Measurements from ENCODE around the gene CCDC182.
A peak's percentile ranks its signal among the peaks of the same experiment; 100 is the strongest.

CCDC182 gene

DNA sequence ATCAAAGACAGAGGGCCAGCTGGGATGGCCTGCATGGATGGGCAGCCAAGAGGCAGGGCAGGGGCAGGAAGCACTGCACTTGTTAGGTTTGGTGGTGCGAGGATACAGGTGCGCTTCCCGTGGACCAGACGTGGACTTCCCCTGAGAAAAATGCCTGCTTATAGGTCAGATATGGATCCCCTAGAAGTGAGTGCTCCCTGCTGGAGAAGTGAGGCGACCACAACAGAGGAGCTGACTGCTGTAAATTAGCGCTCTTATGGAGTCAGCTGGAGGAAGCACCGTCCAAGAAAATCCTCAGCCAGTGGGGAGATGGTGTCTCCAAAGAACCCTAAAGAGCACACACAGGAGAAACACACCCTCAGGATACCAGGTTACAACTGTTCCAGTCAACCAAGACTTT is 27.7 kb upstream of the CCDC182 start:
- H3K27ac ChIP-seq, result no peak overlapping the region
- TF ChIP-seq, protein P1, sequence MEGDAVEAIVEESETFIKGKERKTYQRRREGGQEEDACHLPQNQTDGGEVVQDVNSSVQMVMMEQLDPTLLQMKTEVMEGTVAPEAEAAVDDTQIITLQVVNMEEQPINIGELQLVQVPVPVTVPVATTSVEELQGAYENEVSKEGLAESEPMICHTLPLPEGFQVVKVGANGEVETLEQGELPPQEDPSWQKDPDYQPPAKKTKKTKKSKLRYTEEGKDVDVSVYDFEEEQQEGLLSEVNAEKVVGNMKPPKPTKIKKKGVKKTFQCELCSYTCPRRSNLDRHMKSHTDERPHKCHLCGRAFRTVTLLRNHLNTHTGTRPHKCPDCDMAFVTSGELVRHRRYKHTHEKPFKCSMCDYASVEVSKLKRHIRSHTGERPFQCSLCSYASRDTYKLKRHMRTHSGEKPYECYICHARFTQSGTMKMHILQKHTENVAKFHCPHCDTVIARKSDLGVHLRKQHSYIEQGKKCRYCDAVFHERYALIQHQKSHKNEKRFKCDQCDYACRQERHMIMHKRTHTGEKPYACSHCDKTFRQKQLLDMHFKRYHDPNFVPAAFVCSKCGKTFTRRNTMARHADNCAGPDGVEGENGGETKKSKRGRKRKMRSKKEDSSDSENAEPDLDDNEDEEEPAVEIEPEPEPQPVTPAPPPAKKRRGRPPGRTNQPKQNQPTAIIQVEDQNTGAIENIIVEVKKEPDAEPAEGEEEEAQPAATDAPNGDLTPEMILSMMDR (conservative IDR thresholded peaks at IDR 0.05), result no peak

GRCh38 chr17:57767561-57767960 is 22.5 kb upstream of the CCDC182 start:
- TF ChIP-seq, protein P1 (conservative IDR thresholded peaks at IDR 0.05), result no peak
- H3K27ac ChIP-seq, result peak overlapping the region; percentile 70

DNA sequence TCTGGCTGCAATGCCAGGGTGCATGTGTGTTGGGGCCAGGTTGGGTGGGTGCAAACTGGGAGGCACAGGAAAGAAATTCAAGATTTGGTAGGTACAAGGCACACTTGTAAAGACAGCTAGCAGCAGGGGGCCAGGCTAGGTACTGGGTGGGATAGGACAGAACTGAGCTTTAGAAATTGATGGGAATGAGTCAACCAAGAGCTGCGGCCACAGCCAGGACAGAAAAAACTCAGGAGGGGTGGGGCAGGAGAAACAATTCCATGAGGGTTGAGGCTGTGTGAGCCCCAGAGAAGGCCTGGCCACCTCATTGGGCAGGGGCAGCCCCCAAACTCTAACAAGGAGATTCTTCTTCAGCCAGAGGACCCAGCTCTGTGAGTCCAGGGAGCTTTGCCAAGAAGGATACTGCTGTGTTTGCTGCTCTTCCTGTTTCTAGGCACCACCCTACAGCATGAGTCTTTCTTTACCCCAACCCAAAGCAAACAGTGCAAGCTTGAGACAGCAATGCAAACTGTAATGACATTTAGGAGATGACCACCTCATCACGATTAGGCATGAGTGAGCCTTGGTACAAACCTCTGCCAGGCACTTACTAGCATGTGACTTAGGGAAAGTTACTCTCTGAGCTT is 21.3 kb upstream of the CCDC182 start:
- H3K27ac ChIP-seq, result peak overlapping the region; percentile 70
- TF ChIP-seq, protein P1 (conservative IDR thresholded peaks at IDR 0.05), result no peak

- H3K27ac ChIP-seq, result no peak overlapping the region
- TF ChIP-seq, protein P1 (conservative IDR thresholded peaks at IDR 0.05), result no peak
Measured at GRCh38 chr17:57762452-57763395, 17.6 kb upstream of the CCDC182 start.

- TF ChIP-seq, protein P1 (conservative IDR thresholded peaks at IDR 0.05), result no peak
- no peak overlapping the region for H3K27ac ChIP-seq
Measured at GRCh38 chr17:57761887-57762286, 16.8 kb upstream of the CCDC182 start.

DNA sequence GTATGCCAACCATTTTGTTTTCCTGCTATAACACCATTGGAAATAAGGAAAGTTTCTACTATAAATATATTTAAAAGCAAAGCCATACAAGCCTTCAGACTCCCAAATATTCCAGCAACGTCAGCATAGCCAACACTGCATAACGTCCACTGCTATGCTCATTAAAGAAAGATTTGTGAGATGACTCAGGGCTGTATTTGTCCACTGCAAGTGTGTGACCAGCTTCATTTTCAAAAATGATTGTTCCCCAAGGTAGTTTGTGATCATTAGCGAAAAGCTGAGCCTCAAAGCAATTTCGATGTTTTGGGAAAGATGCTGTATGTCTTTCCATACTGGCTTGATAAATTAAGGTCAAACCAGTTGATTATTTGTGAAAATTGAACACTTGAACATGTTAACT is 14.9 kb upstream of the CCDC182 start:
- TF ChIP-seq, protein P1 (conservative IDR thresholded peaks at IDR 0.05), result no peak
- H3K27ac ChIP-seq, result no peak overlapping the region

- no peak overlapping the region for H3K27ac ChIP-seq
Measured at GRCh38 chr17:57758654-57759053, 13.6 kb upstream of the CCDC182 start.

More at GRCh38 chr17:57758654-57759053, 13.6 kb upstream of the CCDC182 start:
- TF ChIP-seq, protein P1 (conservative IDR thresholded peaks at IDR 0.05), result no peak

Data from VCaP (cell line).